Measurements from ENCODE around the gene RALGAPA2. TPM values are rescaled to one million over a fixed set of nuclear protein-coding genes. Genes with fewer than 3 reads are reported as not detected.

RALGAPA2 gene
- polyA plus RNA-seq, 2 of the 4 experiments (the other 2 are of a cell fraction), result 4.0 to 4.7 TPM

GRCh38 chr20:20552076-20552475 is 160.4 kb downstream of the RALGAPA2 start (continued):
- TF ChIP-seq, protein P1, sequence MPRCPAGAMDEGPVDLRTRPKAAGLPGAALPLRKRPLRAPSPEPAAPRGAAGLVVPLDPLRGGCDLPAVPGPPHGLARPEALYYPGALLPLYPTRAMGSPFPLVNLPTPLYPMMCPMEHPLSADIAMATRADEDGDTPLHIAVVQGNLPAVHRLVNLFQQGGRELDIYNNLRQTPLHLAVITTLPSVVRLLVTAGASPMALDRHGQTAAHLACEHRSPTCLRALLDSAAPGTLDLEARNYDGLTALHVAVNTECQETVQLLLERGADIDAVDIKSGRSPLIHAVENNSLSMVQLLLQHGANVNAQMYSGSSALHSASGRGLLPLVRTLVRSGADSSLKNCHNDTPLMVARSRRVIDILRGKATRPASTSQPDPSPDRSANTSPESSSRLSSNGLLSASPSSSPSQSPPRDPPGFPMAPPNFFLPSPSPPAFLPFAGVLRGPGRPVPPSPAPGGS (IDR thresholded peaks at IDR 0.05), result no peak
- no peak for TF ChIP-seq TFCP2L1 (CRISPR knock-in tag; IDR thresholded peaks at IDR 0.05)
- no peak for TF ChIP-seq ZSCAN20 (CRISPR knock-in tag; IDR thresholded peaks at IDR 0.05)

DNA sequence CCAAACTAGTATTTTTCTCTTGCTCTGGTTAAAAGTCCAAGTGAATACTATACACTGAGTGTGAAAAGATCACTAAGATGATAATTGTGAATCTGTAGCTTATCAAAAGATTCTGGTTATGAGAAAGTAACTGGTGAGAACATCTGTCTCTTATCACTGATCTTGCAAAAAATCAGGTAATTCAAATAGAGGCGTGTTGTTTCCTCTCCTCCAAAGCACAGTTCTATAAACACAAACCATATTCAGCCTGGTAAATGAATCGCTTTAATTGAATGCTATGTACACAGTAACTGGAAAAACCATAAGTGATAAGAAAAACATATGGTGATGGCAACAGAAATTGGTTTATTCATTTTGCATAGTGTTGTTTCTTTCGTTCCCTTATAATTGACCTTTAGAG is 161.0 kb downstream of the RALGAPA2 start:
- CTCF ChIA-PET, result interaction anchor here (0.9 to 1.5 kb wide), 2 partner anchors 10 to 16 kb away, joined by 3 to 4 read pairs; no protein-coding TSS in a partner anchor
- H3K4me1 ChIP-seq, result peaks cover 21% of the 10 kb centered on the region
- 74% methylated on average over 3 of the region's 3 CpGs for WGBS (ENCODE audit: missing lambda C conversion rate)

GRCh38 chr20:20549704-20550103 is 162.7 kb downstream of the RALGAPA2 start:
- peak; percentile 50 to 73; a peak in 3 of 6 replicates for ATAC-seq
- Histone ChIP-seq H3K4me1 (peaks cover 21% of the 10 kb centered on the region), H3K9me3 (no peaks in the 10 kb centered on the region), H3K4me3 (no peak overlapping the region), H3K4me2 (peak overlapping the region; percentile 9; the same call in 1 of the 3 replicates), H3K27ac (no peak overlapping the region)
- TF ChIP-seq FOSL2 (IDR thresholded peaks at IDR 0.05) (no peak; the same call in 1 of the 2 replicates), FOSL2 (CRISPR knock-in tag; IDR thresholded peaks at IDR 0.05) (peak; percentile 66; the same call in 1 of the 2 replicates), NPAS2 (CRISPR knock-in tag; IDR thresholded peaks at IDR 0.05; ENCODE audit: borderline replicate concordance) (no peak)
- 63% methylated on average over 1 of the region's 1 CpG for WGBS (ENCODE audit: missing lambda C conversion rate)
- no peak for FAIRE-seq
- CTCF ChIA-PET, result interaction anchor here (1.3 to 1.5 kb wide), 3 partner anchors 10 to 27 kb away, joined by 3 to 5 read pairs (median 5); no protein-coding TSS in a partner anchor
- POLR2A ChIA-PET, result no interaction called here
- DNase-seq (ENCODE audit: low read depth in 1 of 2, low spot score in 1 of 2), result peak in 1 of 2 experiments; percentile 17

More for the DNA sequence above, 161.0 kb downstream of the RALGAPA2 start:
- no peak for ATAC-seq
- no peak overlapping the region for H3K4me3 ChIP-seq
- TF ChIP-seq REST (IDR thresholded peaks at IDR 0.05), result no peak
- TF ChIP-seq USF2 (IDR thresholded peaks at IDR 0.05), result no peak
- no peak for TF ChIP-seq CBX2 (IDR thresholded peaks at IDR 0.05; ENCODE audit: borderline replicate concordance, low read depth)
- TF ChIP-seq POLR2A (IDR thresholded peaks at IDR 0.05; ENCODE audit: low read length), result no peak
- TF ChIP-seq EHMT2 (IDR thresholded peaks at IDR 0.05; ENCODE audit: low read depth), result no peak
- peak; percentile 28 for TF ChIP-seq MAFK (IDR thresholded peaks at IDR 0.05; ENCODE audit: partially characterized antibody)
- DNase-seq (ENCODE audit: low read depth in 1 of 2, low spot score in 1 of 2), result no peak
- POLR2A ChIA-PET, result no interaction called here
- no peak overlapping the region for H3K4me2 ChIP-seq
- no peak overlapping the region for H3K27ac ChIP-seq
- no peak for FAIRE-seq
- no peaks in the 10 kb centered on the region for H3K9me3 ChIP-seq

- H3K9me3 ChIP-seq, result no peaks in the 10 kb centered on the region
- no peak overlapping the region for H3K4me3 ChIP-seq
- no peak for TF ChIP-seq HOXB13 (CRISPR knock-in tag; IDR thresholded peaks at IDR 0.05; ENCODE audit: low read depth)
- 82% methylated on average over 6 of the region's 6 CpGs for WGBS (ENCODE audit: missing lambda C conversion rate)
- ChIA-PET CTCF (interaction anchor here (1.3 to 1.5 kb wide), 3 partner anchors 11 to 1066 kb away, joined by 3 to 5 read pairs (median 5); no protein-coding TSS in a partner anchor), POLR2A (no interaction called here)
- H3K4me1 ChIP-seq, result peaks cover 21% of the 10 kb centered on the region
- peak overlapping the region; percentile 9; the same call in 1 of the 3 replicates for H3K4me2 ChIP-seq
- no peak overlapping the region for H3K27ac ChIP-seq
- 0 out of 6 replicates have a peak, but pooled peaks of 1 of the 2 experiments have one; percentile 25 for ATAC-seq
- FAIRE-seq, result no peak
- DNase-seq (ENCODE audit: low read depth in 1 of 2, low spot score in 1 of 2), result no peak
These were observed 163.2 kb downstream of the RALGAPA2 start for GRCh38 chr20:20549267-20549612.
